GM19397 (cell line): ENCODE data around the gene INHBB.

Experiments
- ATAC-seq: cut with Tn5 transposase; IDR thresholded peaks from one replicate; pipeline ENCODE4 v1.9.1; 2021; ENCODE audit warnings: mild to moderate bottlenecking, moderate library complexity; ENCODE audit not compliant: unreplicated experiment

Gene INHBB

DNA sequence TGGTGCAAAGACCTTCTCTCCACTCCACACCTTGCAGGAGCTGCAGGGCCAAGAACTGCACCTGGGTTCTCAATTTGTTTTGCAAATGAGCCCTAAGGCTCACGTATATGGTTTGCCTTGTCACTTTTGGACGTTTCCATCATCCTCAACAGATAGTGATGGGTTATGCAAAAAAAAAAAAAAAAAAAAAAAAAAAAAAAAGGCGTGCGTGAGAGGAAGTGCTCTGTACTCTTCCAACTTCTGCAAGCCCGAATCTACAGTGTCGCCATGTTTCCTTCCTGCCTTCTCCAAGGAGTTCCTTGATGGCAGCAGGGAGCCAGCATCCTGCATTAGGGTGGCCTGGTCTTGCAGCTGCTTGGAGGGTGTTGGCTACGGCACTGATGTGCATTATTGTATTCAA lies 4.0 kb upstream of the INHBB start:
- ATAC-seq: no peak

DNA sequence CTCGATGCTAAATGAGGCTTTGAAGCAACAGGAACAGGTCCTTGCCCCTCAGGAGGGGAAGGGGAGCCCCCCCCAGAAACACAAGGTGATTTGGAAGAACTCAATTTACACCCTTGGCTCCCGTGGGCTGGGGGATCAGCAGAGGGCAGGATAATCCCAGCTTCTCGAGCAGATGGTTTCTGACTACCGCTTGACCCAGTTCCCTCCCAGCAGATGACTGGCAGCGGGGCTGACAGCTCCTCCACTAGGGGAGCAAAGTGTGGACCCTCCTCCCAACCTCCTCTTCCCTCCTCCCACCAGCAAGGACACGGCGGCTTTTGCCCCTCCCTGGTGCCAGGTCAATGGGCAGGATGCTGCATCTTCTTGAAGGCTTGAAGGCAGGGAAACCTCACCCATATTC lies 3.5 kb upstream of the INHBB start:
- no peak for ATAC-seq

DNA sequence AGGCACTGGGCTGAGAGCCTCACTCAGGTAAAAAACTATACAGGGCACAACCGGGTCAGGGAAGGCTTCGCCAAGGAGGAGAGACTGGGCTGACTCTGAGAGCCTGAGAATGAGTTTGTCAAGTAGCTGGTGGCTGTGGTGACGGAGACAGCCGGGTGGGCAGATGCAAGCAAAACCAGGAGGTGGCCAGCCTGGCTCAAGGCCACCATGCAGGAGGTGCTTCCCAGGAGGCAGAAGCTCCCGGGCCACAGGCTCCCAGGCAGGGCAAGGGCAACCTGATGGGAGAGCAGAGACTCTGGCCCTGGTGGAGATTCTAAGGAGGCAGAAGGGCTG lies 2.9 kb upstream of the INHBB start:
- no peak for ATAC-seq

DNA sequence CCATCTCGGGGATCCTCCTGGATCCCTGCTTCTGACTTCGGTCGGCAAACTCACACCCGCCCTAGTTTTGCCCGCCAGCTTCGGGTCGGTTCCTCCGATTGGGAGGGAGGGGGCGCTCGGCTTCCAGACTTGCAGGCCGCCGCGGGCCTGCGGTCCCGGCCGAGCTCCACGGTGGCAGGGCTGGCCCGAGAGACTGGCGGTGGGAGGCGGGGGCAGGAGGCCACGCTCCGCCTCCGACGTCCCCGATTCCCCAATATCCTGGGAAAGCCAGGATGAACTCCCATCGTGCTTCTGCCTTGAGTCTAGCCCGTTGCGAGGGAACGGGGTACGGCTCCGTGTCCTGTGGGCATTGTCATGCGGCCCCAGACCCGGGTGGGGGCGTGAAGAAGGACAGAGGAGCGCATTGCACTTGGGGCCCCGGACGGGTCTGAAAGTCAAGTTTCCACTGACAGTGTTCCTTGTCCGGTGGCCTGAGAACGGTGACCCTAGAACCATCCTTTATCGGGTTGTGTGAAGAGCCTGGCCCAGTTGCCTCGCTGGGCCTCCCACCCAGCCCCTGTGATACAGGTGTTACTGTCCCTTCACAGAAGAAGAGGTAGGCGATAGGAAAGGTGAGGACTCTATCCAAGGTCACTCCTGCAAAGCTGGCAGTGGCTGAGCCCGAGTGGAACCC lies 2.4 kb upstream of the INHBB start:
- ATAC-seq: no peak

DNA sequence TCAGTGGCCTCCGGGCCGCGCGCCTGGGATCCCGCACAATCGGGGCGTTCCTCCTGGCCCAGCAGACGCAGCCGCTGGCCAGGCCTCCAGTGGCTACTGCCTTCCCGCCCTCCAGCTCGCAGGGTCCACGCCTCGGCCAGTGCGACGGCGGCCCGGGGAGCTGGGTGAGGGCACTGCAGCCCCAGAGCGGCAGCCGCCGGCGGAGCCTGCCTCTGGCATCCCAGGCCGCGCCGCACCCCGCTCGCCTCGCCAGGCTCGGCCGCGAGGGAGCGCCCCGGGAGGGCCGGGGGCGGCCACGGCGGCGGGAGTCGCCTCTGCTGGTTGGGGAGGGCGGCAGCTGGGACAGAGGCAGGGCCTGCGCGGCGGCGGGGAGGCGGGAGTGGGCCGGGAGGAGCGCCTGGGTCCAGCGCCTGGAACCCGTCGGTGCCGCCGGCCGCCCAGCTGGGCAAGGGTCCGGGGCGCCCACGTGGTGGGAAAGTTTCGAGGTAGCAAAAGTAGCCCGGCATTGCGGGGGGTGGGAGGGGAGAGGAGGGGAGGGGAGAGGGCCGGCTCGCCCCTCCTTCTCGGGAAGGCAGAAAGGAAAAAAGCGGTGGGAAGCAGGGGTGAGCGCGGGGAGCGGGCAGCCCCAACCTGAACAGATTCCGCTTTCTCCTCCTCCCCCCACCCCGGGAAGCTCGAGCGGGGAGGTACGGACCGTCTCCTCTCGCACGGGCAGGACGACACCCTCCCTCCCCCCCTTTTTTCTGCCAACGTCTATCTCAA lies 1.5 kb upstream of the INHBB start:
- ATAC-seq: no peak

DNA sequence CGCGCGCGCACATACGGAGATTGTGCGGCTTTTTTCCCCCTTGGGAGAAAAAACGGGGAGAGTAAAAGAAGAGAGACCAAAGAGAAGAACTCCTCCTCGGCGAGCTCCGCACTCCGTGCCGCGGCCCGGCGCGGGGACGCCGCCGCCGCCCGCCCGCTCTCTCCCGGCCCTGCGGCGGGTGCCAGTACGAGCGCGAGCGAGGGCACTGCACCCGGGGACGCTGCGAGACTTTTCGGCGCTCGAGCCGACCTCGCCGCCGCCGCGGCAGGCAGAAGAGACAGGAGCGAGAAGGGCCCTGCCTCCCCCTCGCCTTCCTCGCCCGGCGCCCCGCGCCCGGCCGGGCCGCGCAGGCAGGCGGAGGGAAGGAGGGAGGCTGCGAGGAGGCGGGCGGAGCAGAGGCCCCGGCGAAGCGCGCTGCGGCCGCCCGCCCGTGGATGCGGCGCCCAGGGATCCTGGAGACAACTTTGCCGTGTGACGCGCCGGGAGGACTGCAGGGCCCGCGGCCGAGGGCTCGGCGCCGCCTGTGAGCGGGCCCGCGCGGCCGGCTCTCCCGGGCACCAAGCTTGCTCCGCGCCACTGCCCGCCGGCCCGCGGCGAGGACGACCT lies 857 bp upstream of the INHBB start:
- no peak for ATAC-seq

DNA sequence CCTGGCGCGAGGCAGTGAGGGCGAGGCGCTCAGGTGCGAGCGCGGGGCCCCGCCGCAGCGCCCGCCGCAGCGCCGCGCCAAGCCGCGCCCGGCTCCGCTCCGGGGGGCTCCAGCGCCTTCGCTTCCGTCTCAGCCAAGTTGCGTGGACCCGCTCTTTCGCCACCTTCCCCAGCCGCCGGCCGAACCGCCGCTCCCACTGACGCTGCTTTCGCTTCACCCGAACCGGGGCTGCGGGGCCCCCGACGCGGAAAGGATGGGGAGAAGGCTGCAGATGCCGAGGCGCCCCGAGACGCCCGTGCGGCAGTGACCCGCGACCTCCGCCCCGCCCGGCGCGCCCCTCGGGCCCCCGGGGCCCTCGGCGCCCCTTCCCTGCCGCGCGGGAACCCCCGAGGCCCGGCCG lies 328 bp upstream of the INHBB start:
- ATAC-seq: no peak

DNA sequence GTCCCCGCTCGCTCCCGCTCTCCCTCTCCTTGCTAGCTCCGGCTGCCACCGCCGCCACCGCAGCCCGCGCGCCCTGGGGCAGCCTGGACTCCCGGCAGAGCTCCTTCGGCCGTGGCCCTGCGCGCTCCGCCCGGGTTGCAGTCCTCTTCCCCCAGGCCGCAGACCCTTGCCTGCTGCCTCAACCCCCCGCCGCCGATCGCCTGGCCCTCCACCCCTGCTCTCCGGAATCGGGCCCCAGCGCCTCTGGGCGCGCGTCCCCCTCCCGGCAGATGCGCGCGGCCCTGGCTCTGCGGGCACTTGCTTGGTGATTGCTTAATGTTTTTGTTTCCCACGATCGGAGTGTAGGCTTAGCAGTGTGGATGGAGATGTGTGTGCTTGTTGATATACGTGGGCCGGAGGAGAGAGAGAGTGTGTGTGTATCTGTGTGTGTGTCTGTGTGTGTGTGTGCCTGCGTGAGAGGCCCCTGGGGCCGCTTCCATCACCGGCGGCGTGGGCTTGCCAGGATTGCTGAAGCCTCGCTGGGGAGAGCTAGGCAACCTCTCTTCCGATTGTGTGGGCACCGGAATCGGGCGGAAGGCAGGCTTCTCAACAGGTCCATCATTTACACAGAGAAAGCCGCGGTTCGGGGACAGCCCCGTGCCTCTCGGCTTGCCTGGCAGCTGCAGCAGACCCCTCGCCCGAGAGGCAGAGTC lies 877 bp downstream of the INHBB start:
- ATAC-seq: no peak

DNA sequence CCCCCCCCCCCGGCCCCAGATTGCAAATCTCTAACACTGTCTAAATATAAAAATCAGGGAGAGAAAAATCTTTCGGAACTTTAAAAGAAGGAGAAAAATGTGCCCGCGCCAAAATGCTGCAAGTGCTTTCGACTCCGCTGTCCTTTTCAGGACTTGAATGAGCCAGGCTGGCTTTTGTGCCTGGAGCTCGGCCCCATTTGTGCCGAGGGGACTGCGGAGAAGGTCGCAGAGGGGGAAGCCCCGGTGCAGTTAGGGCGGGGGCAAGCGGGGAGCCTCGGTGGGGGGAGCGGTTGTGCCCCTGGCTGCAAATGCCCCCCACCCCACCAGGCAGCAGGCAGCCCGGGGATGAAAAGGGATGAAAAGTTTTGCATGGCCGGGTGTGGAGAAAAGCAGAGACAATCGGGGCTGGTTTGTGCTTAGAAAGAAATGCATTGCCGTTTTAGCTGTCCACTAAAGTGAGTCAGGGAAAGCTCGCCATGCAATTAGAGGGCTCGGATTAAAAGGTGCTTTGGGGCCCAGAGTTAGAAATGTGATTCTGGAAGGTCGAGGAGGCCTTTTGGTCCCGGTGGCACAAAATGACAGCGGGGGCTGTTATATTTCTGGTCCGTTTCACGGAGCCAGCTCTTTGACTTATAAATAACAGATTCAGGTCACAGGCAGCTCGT lies 1.6 kb downstream of the INHBB start:
- ATAC-seq: no peak

DNA sequence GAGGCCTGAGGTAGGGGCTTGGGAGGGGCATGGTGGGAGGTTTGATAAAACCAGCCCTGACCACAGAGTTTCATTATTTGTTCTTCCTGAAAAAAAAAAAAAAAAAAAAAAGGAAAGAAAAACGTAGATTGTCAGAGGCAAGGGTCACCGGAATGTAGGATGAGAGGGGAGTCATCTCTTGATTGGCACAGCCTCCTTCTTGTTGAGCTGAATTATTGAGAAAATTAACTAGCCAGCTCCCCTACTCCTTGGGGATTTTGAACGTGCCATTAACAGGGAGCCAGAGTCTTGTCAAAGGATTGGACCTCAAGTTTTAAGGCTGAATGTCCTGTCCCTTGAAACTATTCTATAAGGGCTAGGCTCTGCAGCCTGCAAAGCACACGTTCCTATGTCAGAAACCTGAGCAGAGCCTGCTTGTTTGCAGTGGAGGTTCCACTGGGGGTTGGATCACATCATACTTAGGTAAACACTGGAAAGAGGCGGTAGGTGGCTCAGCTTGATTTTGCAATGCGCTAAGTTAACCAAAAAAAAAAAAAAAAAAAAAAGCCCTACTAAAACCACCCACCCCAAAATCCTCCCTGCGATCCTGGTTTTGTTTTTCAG lies 2.3 kb downstream of the INHBB start:
- no peak for ATAC-seq

DNA sequence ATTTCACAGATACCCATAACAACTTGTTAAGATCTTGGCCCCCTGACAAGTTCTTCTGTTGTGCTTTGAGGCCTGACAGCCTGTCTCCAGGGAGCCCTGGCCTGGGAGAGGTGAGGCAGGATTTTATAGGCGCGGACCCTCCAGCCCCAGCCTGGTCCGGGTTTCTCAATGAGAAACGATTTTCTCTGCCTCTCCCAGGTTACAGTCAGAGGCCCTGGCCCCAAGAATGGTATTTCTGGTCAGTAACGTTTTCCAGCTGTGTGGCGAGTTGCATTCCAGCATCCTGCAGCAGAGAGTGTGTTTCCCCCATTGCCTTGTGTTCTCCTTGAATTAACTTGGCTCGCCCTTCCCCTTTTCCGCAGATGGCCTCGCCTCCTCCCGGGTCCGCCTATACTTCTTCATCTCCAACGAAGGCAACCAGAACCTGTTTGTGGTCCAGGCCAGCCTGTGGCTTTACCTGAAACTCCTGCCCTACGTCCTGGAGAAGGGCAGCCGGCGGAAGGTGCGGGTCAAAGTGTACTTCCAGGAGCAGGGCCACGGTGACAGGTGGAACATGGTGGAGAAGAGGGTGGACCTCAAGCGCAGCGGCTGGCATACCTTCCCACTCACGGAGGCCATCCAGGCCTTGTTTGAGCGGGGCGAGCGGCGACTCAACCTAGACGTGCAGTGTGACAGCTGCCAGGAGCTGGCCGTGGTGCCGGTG lies 3.0 kb downstream of the INHBB start:
- ATAC-seq: no peak

DNA sequence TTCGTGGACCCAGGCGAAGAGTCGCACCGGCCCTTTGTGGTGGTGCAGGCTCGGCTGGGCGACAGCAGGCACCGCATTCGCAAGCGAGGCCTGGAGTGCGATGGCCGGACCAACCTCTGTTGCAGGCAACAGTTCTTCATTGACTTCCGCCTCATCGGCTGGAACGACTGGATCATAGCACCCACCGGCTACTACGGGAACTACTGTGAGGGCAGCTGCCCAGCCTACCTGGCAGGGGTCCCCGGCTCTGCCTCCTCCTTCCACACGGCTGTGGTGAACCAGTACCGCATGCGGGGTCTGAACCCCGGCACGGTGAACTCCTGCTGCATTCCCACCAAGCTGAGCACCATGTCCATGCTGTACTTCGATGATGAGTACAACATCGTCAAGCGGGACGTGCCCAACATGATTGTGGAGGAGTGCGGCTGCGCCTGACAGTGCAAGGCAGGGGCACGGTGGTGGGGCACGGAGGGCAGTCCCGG lies 3.5 kb downstream of the INHBB start:
- ATAC-seq: no peak

DNA sequence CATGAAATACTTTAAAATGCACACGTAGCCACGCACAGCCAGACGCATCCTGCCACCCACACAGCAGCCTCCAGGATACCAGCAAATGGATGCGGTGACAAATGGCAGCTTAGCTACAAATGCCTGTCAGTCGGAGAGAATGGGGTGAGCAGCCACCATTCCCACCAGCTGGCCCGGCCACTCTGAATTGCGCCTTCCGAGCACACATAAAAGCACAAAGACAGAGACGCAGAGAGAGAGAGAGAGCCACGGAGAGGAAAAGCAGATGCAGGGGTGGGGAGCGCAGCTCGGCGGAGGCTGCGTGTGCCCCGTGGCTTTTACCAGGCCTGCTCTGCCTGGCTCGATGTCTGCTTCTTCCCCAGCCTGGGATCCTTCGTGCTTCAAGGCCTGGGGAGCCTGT lies 4.1 kb downstream of the INHBB start:
- ATAC-seq: no peak

DNA sequence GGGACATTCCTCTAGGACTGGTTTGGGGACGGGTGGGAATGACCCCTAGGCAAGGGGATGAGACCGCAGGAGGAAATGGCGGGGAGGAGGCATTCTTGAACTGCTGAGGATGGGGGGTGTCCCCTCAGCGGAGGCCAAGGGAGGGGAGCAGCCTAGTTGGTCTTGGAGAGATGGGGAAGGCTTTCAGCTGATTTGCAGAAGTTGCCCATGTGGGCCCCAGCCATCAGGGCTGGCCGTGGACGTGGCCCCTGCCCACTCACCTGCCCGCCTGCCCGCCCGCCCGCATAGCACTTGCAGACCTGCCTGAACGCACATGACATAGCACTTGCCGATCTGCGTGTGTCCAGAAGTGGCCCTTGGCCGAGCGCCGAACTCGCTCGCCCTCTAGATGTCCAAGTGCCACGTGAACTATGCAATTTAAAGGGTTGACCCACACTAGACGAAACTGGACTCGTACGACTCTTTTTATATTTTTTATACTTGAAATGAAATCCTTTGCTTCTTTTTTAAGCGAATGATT lies 4.9 kb downstream of the INHBB start:
- no peak for ATAC-seq

DNA sequence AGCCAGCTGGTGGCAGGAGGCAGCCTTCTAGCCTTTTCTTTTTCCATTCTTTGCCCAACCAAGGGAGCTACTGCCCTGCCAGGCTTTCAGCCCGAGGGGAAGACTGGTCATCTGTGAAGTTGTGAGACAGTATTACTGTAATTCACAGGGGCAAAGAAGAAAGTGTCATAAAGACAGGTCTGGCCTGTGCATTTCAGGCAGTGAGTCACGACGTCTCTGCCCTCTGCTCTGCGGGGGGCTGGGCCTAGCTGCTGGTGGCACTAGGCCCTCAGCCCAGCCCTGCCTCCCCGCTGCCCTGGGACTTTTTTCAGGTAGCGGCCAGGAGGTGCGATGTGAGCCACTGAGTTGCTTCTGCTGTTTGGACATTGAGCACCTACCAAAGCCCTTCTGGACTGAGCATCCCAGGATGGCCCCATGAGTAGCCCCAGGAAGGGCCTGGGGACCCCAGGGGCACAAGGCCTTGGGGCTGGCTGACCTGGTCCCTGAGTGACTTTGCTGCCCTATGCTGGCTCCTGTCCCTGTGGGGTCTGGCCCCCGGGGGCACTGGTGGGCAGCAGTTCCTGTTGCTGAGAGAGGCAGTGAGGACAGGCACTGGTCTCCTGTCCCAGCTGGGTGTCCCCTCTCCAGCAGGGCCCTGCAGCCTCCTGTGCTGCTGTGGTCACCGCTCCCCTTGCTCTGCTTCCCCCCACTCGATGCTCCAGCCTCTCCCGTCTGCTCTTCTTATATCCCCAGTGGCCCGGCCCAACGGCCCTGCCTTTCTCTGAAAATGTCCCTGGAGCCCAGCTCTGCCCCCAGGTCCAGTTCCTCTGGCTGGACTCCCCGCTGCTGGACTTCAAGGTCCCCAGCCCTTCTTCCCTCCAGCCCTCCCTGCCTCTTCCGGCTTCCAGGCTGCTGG lies 7.0 kb downstream of the INHBB start:
- ATAC-seq: no peak

DNA sequence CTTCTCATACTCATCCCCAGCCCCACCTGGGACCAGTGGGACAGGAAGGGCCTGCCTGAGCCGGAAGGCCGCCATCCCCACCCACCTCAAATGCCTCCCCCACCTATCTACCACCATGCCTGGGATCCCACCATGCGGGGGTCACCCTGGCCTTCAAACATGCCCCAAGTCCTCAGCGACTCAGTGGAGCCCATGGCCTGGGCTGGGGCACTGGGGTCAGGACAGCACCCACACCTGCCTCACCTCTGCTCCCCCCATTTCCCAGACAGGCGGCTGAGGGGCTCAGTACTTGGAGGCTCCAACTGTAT lies 7.6 kb downstream of the INHBB start:
- ATAC-seq: no peak

DNA sequence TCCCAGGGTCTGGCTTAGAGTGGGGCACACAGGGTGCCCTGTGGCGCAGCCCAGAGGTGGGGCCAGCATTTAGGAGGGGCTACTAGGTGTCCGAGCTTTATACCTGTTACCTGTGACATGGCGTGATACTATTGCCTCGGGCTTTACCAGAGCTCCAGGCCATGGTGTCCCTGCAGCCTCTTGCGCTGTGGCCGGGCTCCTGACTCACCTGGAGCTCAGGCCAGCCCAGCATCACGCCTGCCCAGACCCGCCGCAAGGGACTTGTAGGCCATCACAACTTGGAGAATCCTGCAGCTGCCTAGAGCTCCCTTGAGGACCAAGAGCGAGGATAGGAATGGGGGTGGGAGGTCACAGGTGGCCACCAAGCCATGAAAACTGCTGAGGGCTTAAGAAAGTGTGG lies 8.0 kb downstream of the INHBB start:
- no peak for ATAC-seq

DNA sequence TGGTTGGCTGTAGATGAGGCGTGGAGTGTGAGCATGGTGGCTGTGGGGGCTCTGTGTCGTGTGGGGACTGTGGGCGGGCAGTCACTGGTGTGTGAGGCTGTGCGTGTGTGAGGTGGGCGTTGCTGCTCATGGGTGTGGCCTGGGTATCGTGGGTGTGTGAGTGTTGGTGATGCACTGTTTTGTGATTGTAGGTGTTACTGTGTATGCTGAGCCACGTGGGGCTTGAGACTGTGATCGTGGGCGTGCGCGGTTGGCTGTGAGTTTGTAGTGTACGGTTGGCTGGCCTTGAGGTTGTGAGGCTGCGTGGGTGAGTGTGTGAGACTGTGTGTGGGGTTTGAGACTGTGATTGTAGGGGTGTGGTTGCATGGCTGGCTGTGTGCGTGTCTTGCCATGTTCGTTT lies 8.5 kb downstream of the INHBB start:
- no peak for ATAC-seq
